Measurements from ENCODE around the gene ITGB3BP. TPM values are rescaled to one million over a fixed set of nuclear protein-coding genes. Genes with fewer than 3 reads are reported as not detected.

Gene ITGB3BP
- polyA plus RNA-seq, 1 donor (not counting 4 experiments of a cell fraction or from before 2014, with no cell fraction given) = 19.5 TPM

GRCh38 chr1:63497577-63497976 is 25.4 kb downstream of the ITGB3BP start:
- FAIRE-seq = no peak

GRCh38 chr1:63487336-63488065 is 35.5 kb downstream of the ITGB3BP start:
- Histone ChIP-seq H3K4me2 (ENCODE audit: control insufficient read depth, extremely low read depth, insufficient read depth, low read depth, low read length) (no peak overlapping the region), H3K79me2 (ENCODE audit: control insufficient read depth, insufficient read depth, low read length) (no peaks in the 10 kb centered on the region), H3K4me3 (ENCODE audit: control insufficient read depth in 2 of 3, extremely low read depth in 1 of 3, insufficient read depth in 2 of 3, low read depth in 1 of 3, low read length in 3 of 3) (no peak overlapping the region), H3K4me1 (ENCODE audit: control insufficient read depth, extremely low read depth, insufficient read depth, low read length) (no peaks in the 10 kb centered on the region), H3K9me1 (ENCODE audit: control insufficient read depth, extremely low read depth, insufficient read depth, low read length) (no peaks in the 10 kb centered on the region), H3K9ac (ENCODE audit: control insufficient read depth, extremely low read depth, insufficient read depth, low read length) (no peak overlapping the region), H3K27me3 (ENCODE audit: control insufficient read depth, extremely low read depth, insufficient read depth, low read length) (no peaks in the 10 kb centered on the region), H3K9me3 (ENCODE audit: control insufficient read depth, low read depth, low read length) (no peaks in the 10 kb centered on the region), H3K27ac (ENCODE audit: control insufficient read depth, insufficient read depth, low read length) (no peak overlapping the region), H4K20me1 (ENCODE audit: control insufficient read depth, extremely low read depth, insufficient read depth, low read length) (no peaks in the 10 kb centered on the region), H2AFZ (ENCODE audit: control insufficient read depth, low read length) (no peak overlapping the region), H3K36me3 (ENCODE audit: control insufficient read depth in 2 of 2, extremely low read depth in 1 of 2, insufficient read depth in 2 of 2, low read length in 2 of 2) (no peaks in the 10 kb centered on the region)
- no peak for TF ChIP-seq CTCF (optimal IDR thresholded peaks at IDR 0.05 in 1 of 3, IDR thresholded peaks at IDR 0.05 in 1 of 3, conservative IDR thresholded peaks at IDR 0.05 in 1 of 3; ENCODE audit: extremely low read depth in 1 of 3, insufficient read depth in 2 of 3, low read length in 3 of 3)
- no peak for TF ChIP-seq EZH2 (IDR thresholded peaks at IDR 0.05; ENCODE audit: low read length)
- no peak for FAIRE-seq
- DNase-seq (ENCODE audit: low read depth, low spot score) = no peak
- dilution Hi-C loops (cut with MboI; ENCODE audit: extremely low pct_ligation_motif_present, low sequenced_read_pairs) = no loop called here

More at GRCh38 chr1:63497577-63497976, 25.4 kb downstream of the ITGB3BP start:
- no peak for DNase-seq (ENCODE audit: low read depth, low spot score)
- H3K9me1 ChIP-seq (ENCODE audit: control insufficient read depth, extremely low read depth, insufficient read depth, low read length) = no peaks in the 10 kb centered on the region
- H2AFZ ChIP-seq (ENCODE audit: control insufficient read depth, low read length) = no peak overlapping the region
- dilution Hi-C loops (cut with MboI; ENCODE audit: extremely low pct_ligation_motif_present, low sequenced_read_pairs) = no loop called here
- no peaks in the 10 kb centered on the region for H3K27me3 ChIP-seq (ENCODE audit: control insufficient read depth, extremely low read depth, insufficient read depth, low read length)
- no peak overlapping the region for H3K4me2 ChIP-seq (ENCODE audit: control insufficient read depth, extremely low read depth, insufficient read depth, low read depth, low read length)
- H3K36me3 ChIP-seq (ENCODE audit: control insufficient read depth in 2 of 2, extremely low read depth in 1 of 2, insufficient read depth in 2 of 2, low read length in 2 of 2) = no peaks in the 10 kb centered on the region
- no peaks in the 10 kb centered on the region for H3K79me2 ChIP-seq (ENCODE audit: control insufficient read depth, insufficient read depth, low read length)
- H3K9me3 ChIP-seq (ENCODE audit: control insufficient read depth, low read depth, low read length) = no peaks in the 10 kb centered on the region
- peaks cover 9% of the 10 kb centered on the region for H3K4me1 ChIP-seq (ENCODE audit: control insufficient read depth, extremely low read depth, insufficient read depth, low read length)
- H3K9ac ChIP-seq (ENCODE audit: control insufficient read depth, extremely low read depth, insufficient read depth, low read length) = no peak overlapping the region
- H3K27ac ChIP-seq (ENCODE audit: control insufficient read depth, insufficient read depth, low read length) = no peak overlapping the region
- no peak overlapping the region for H3K4me3 ChIP-seq (ENCODE audit: control insufficient read depth in 2 of 3, extremely low read depth in 1 of 3, insufficient read depth in 2 of 3, low read depth in 1 of 3, low read length in 3 of 3)
- no peak for TF ChIP-seq CTCF (optimal IDR thresholded peaks at IDR 0.05 in 1 of 3, IDR thresholded peaks at IDR 0.05 in 1 of 3, conservative IDR thresholded peaks at IDR 0.05 in 1 of 3; ENCODE audit: extremely low read depth in 1 of 3, insufficient read depth in 2 of 3, low read length in 3 of 3)
- no peak for TF ChIP-seq EZH2 (IDR thresholded peaks at IDR 0.05; ENCODE audit: low read length)
- H4K20me1 ChIP-seq (ENCODE audit: control insufficient read depth, extremely low read depth, insufficient read depth, low read length) = no peaks in the 10 kb centered on the region
